Measurements from ENCODE around the gene WDR82.

WDR82 gene

GRCh38 chr3:52236424-52236886 is 42.0 kb downstream of the WDR82 start:
- FAIRE-seq: no peak

GRCh38 chr3:52234516-52235447 is 43.7 kb downstream of the WDR82 start:
- FAIRE-seq: no peak

- no peak for FAIRE-seq
These were observed 44.5 kb downstream of the WDR82 start for GRCh38 chr3:52233968-52234367.

GRCh38 chr3:52233108-52233591 is 45.3 kb downstream of the WDR82 start:
- no peak for FAIRE-seq

GRCh38 chr3:52232279-52233107 is 46.0 kb downstream of the WDR82 start:
- no peak for FAIRE-seq

GRCh38 chr3:52231502-52232278 is 46.8 kb downstream of the WDR82 start:
- no peak for FAIRE-seq

- FAIRE-seq: no peak
These were observed 47.5 kb downstream of the WDR82 start for GRCh38 chr3:52230889-52231499.

GRCh38 chr3:52230461-52230860 is 48.0 kb downstream of the WDR82 start:
- FAIRE-seq: no peak

- FAIRE-seq: no peak
These were observed 48.8 kb downstream of the WDR82 start for GRCh38 chr3:52229656-52230055.

GRCh38 chr3:52228751-52229291 is 49.6 kb downstream of the WDR82 start:
- no peak for FAIRE-seq

GRCh38 chr3:52228266-52228665 is 50.2 kb downstream of the WDR82 start:
- no peak for FAIRE-seq

GRCh38 chr3:52227766-52228165 is 50.7 kb downstream of the WDR82 start:
- FAIRE-seq: no peak

GRCh38 chr3:52227117-52227516 is 51.3 kb downstream of the WDR82 start:
- FAIRE-seq: no peak

- FAIRE-seq: no peak
These were observed 52.1 kb downstream of the WDR82 start for GRCh38 chr3:52226229-52226817.

- FAIRE-seq: no peak
These were observed 52.8 kb downstream of the WDR82 start, which contains the start of gene TLR9 for GRCh38 chr3:52225452-52226228. Gene TLR9, minus strand, starts transcription at chr3:52225645. Its CDS starts 116 bp downstream, at chr3:52225529.

- no peak for FAIRE-seq
These were observed 54.7 kb downstream of the WDR82 start for GRCh38 chr3:52223449-52224408.

- no peak for FAIRE-seq
These were observed 55.9 kb downstream of the WDR82 start for GRCh38 chr3:52222319-52223221.

All from colon (tissue), 2 donors.